HTR-8/SVneo (cell line): ENCODE data around the gene ZDHHC9.

Source experiments
- DNase-seq: peaks from one replicate; pipeline ENCODE4 v3.0.0; 2011; ENCODE audit warnings: low spot score, mixed read lengths; ENCODE audit not compliant: insufficient read length
- FAIRE-seq: peaks from 2 replicates; lab custom pipeline; 2011; peaks lifted over from hg19 to GRCh38; lab: Jason Lieb, UNC

ZDHHC9 gene

DNA sequence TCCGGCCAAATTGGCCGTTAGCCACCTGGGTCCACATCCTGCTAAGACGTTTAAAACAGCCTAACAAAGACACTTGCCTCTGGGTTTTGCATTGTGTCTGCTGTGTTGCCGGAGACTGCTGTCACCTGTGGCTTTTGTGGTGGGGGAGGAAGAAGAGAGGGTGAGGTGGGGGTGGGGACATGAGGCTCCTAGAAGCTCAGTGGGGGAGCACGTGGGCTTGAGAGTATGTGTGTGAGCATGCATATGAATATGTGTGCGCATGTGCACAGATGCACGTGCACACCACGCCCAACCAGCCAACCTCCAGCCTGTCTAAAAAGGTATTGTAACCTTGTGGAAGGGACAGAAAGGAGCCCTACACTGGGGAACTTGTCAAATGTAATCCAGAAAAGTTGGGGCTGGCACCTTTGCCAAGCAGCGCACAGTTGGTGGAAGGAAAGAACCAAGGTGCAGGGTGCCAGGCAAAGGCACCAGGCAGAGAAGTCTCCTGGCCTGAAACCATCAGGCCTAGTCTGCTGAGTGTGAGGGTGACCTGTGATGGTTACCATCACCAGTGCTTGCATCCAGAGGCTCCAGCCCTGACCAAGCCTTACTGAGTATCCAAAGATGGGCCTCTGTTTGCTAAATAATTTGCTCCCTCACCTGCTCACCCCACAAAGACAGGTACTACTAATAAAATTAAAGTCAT, 74.1 kb downstream of the ZDHHC9 start:
- FAIRE-seq (no peak), DNase-seq (no peak)

DNA sequence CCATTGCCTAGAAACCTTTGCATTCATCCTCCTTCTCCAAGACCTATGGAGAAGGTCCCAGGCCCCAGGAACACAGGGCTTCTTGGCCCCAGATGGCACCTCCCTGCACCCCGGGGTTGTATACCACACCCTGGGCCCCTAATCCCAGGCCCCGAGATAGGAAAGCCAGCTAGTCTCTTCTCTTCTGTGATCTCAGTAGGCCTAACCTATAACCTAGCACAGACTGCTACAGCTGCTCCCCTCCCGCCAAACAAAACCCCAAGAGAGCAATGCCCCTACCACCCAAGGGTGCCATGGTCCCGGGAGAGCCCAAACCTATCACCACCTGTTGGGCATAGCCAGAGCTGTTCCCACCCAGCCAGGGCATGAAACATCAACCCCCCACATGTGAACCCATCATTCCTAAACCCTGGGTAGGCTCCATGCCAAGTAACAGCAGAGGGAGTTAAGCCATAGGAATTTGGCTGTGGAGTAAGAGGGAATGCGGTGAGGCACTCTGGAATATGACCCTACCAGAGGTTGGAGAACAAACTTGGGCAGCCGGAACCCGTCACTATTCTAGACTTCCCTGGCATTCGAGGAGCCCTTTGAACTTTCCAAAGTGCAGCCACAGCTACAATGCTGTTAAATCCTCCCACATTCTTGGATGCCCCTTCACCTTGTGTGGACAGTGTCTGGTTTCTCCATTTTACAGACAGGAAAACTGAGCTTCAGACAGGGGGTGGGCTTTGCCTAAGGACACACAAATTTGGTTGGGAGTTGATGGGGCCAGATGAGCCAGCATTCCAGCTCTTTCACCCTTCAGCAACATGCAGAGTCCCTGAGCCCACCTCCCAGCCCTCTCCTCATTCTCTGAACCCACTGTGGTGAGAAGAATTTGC, 74.9 kb downstream of the ZDHHC9 start:
- FAIRE-seq, result no peak

DNA sequence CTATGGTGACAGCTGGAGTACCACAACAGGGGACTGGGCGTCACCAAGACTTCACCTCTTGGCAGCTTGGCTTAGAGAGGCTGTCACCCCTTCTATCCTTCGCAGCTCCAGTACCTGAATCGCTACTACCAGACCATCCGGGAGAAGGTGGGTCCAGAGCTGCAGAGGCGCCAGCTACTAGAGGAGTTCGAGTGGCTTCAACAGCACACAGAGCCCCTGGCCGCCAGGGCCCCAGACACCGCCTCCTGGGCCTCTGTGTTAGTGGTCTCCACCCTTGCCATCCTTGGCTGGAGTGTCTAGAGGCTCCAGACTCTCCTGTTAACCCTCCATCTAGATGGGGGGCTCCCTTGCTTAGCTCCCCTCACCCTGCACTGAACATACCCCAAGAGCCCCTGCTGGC, 75.5 kb downstream of the ZDHHC9 start:
- FAIRE-seq, result no peak

More for the DNA sequence above, 74.9 kb downstream of the ZDHHC9 start:
- no peak for DNase-seq

GRCh38 chrX:129763666-129764065, 80.0 kb downstream of the ZDHHC9 start:
- FAIRE-seq, result no peak
- DNase-seq, result no peak

More for the DNA sequence above, 75.5 kb downstream of the ZDHHC9 start:
- no peak for DNase-seq

DNA sequence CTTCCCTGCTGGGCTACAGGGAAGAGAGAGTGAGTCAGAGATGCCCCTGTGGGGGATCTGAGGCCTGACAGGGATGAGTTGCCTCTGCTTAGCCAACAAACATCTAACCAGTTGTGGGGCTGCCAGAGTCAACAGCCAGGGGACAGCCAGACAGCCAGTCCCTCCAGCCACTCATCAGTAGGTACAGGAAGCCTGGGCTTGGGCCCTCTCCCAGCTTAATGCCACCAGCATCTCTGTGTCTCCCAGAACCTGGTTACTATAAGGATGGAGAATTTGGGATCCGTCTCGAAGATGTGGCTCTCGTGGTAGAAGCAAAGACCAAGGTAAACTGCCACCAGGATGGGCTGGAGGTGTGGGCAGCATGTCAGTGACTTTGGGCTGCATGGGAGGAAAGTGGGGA, 81.2 kb downstream of the ZDHHC9 start:
- FAIRE-seq (no peak), DNase-seq (no peak)

- DNase-seq (no peak), FAIRE-seq (no peak)
These were observed 82.1 kb downstream of the ZDHHC9 start for GRCh38 chrX:129761596-129761995.

DNA sequence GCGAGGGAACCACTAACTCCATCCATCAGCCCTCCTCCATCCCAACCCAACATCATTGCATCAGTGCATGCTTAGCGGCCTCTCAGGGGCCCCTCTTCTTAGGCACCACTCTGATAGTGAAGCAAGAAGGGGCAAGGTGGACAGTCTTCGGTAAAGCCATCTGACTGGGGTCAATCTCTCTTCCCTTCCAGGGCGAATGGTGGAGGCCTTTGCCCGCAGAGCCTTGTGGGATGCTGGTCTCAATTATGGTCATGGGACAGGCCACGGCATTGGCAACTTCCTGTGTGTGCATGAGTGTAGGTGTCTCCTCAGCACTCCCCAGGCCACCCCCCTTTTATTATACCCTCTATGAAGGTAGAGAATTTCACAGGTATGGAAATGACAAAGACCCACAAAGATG, 82.7 kb downstream of the ZDHHC9 start:
- DNase-seq, result no peak
- no peak for FAIRE-seq

- no peak for FAIRE-seq
- no peak for DNase-seq
These were observed 83.5 kb downstream of the ZDHHC9 start for GRCh38 chrX:129760155-129760554.

- FAIRE-seq (no peak), DNase-seq (no peak)
These were observed 84.1 kb downstream of the ZDHHC9 start for GRCh38 chrX:129759576-129760061.

- FAIRE-seq (no peak), DNase-seq (no peak)
These were observed 87.7 kb downstream of the ZDHHC9 start for GRCh38 chrX:129755779-129756650.

DNA sequence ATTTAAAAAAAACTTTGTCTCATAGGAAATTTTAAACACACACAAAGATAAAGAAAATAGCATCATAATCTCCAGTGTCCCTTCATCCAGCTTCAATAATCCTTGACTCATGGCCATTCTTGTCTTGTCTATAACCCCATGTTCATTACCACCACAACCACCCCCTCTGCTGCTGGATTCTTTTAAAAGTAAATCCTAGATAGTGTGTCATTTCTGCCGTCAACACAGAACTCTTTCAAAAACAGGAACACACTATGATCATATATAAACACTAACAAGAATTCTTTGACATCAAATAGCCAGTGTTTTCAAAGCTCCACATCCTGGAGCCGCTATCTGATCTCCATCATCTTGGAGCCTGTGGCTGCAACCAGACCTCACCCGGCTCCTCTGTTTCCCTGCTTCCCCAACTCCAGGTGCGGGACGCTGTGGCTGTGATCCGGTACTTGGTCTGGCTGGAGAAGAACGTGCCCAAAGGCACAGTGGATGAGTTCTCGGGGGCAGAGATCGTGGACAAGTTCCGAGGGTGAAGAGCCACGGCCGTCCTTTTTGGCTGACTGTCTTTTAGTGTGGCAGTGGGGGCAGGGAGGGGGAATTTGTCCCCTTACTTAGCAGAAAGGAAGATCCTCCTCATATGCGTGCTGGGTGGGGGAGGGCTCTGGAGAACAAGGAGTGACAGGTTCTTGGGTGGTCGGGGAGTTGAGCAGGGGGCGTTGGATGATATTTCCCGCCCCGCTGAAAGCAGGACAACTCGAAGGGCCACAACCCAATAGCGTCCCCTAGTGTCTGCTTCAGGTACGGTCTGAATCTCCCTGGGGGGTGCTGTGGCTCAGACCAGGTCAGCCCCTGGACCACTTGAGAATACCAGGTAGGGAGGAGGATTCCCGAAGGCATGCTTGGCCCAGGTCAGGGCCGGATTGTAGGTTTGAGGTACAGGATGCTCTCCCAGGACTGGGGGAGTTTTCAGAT, 89.3 kb downstream of the ZDHHC9 start:
- FAIRE-seq, result no peak
- no peak for DNase-seq
